Measurements from ENCODE around the gene EVPLL.
"Not testable (repeated sequence)": the region's sequence is repeated elsewhere in the genome, so short reads cannot be mapped to it uniquely, and the experiment has no call there.

DNA sequence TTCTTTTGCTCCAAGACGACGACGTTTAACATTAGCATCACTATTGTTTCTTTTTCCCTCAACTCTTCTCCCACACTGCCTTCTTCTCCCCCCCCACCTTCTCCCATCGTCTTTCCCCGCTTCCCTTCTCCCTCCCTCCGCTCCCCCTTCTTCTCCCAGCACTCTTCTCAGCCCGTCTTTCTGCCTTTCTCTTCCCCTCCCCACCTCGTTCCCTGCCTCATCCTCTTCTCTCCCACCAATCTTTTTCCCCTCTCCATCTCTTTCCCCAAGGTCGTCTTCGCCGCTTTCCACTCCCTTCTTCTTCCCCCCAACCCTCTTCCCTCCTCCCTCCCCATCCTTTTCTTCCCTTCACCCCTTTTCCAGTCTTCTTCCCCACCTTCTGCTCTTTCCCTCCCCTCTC, 33.2 kb downstream of the EVPLL start:
- not testable (repeated sequence) for TF ChIP-seq POLR2AphosphoS5, POLR2A, TAF1, SPI1 (IDR thresholded peaks at IDR 0.05; ENCODE audit: low read depth, low read length)

All from GM12891 (cell line).